Stimulated activated memory B cell treated with anti-CD40 and anti-IgM and Interleukin-4, amounts not matched to agents 10 μg/mL and 1 μg/mL and 100 μg/mL, for 72 hours (primary cell): ENCODE results near the gene RNF217.
"Not testable (repeated sequence)": the region's sequence is repeated elsewhere in the genome, so short reads cannot be mapped to it uniquely, and the experiment has no call there.

Experiments
- ATAC-seq: fragments of 150-1000 bp; cut with Tn5 transposase; 2 replicates; pipeline ENCODE4 v1.10.0; 2021
- H3K27ac Mint-ChIP-seq: one replicate; pipeline ENCODE4 v1.8.0; 2022; ENCODE audit warnings: mild to moderate bottlenecking, mixed read lengths
- H3K27me3 Mint-ChIP-seq: one replicate; pipeline ENCODE4 v1.8.0; 2022; ENCODE audit warnings: mixed read lengths
- H3K36me3 Mint-ChIP-seq: one replicate; pipeline ENCODE4 v1.8.0; 2022; ENCODE audit warnings: mixed read lengths
- H3K4me1 Mint-ChIP-seq: one replicate; pipeline ENCODE4 v1.8.0; 2022; ENCODE audit warnings: mixed read lengths
- H3K4me3 Mint-ChIP-seq: one replicate; pipeline ENCODE4 v1.8.0; 2022; ENCODE audit warnings: mild to moderate bottlenecking, moderate library complexity, mixed read lengths
- H3K9me3 Mint-ChIP-seq: one replicate; pipeline ENCODE4 v1.8.0; 2022; ENCODE audit warnings: mixed read lengths

RNF217 gene

GRCh38 chr6:124958149-124958548 lies 4.1 kb upstream of the RNF217 start:
- Mint-ChIP-seq H3K27ac (no peak overlapping the region), H3K27me3 (peaks cover 16% of the 10 kb centered on the region), H3K4me3 (no peak overlapping the region), H3K9me3 (peaks cover 10% of the 10 kb centered on the region), H3K4me1 (peaks cover 2% of the 10 kb centered on the region), H3K36me3 (no peaks in the 10 kb centered on the region)
- no peak for ATAC-seq

DNA sequence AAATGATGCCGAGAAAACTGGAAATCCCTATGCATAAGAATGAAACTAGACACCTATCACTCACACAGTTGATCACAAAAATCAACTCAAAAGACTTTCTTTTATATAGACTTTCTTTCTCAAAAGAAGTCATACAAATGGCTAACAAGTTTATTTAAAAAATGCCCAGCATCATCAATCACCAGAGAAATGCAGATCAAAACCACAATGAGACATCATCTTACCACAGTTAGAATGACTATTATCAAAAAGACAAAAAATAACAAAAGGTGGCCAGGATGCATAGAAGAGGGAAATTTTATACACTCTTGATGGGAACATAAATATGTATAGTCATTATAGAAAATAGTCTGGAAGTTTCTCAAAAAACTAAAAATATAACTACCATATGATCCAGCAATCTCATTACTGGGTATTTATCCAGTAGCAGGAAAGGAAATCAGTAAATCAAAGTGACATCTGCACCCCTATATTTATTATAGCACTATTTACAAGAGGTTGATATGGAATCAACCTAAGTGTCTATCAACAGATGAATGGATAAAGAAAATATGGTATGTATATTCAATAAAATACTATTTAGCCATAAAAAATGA lies 3.4 kb upstream of the RNF217 start:
- ATAC-seq: no peak
- Mint-ChIP-seq H3K36me3 (no peaks in the 10 kb centered on the region), H3K27ac (no peak overlapping the region), H3K4me3 (no peak overlapping the region), H3K27me3 (peaks cover 24% of the 10 kb centered on the region), H3K9me3 (peaks cover 12% of the 10 kb centered on the region), H3K4me1 (peaks cover 7% of the 10 kb centered on the region)

DNA sequence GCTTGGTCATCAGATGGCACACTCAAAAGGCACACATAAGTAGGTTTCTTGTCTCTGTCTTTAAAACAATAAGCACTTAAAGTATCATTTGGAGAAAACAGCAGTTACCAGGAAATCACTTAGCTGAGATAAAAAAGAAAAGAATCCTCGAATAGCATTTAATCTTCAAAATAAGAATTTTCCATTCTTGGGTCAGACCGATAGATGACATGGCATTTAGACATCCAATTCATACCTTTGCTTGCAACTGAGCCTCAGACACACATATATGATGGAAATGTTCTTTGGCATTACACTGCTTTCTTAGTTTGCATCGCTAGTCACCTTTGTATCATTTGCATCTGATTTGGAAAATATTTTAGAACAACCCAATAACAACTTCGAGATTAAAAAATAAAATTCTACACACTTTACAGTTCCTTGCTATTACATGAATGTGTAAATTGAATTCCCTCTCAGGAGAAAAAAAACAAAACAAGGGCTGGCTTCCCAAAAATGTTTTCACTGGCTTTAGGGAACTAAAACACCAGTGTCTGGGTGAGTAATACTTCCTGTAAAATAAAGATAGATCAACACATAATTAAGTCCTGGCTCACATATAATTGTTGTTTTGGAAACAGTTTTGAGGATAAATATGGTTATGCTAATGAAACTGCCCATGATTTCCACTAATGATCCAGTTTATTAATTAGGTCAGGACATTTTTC lies 1.3 kb upstream of the RNF217 start:
- H3K27me3 Mint-ChIP-seq: peaks cover 24% of the 10 kb centered on the region
- H3K27ac Mint-ChIP-seq: no peak overlapping the region
- no peak overlapping the region for H3K4me3 Mint-ChIP-seq

GRCh38 chr6:124961464-124961776 lies 817 bp upstream of the RNF217 start:
- H3K27ac Mint-ChIP-seq: no peak overlapping the region

More for the DNA sequence above, 1.3 kb upstream of the RNF217 start:
- peaks cover 7% of the 10 kb centered on the region for H3K4me1 Mint-ChIP-seq
- no peak for ATAC-seq
- H3K36me3 Mint-ChIP-seq: no peaks in the 10 kb centered on the region
- peaks cover 12% of the 10 kb centered on the region for H3K9me3 Mint-ChIP-seq

DNA sequence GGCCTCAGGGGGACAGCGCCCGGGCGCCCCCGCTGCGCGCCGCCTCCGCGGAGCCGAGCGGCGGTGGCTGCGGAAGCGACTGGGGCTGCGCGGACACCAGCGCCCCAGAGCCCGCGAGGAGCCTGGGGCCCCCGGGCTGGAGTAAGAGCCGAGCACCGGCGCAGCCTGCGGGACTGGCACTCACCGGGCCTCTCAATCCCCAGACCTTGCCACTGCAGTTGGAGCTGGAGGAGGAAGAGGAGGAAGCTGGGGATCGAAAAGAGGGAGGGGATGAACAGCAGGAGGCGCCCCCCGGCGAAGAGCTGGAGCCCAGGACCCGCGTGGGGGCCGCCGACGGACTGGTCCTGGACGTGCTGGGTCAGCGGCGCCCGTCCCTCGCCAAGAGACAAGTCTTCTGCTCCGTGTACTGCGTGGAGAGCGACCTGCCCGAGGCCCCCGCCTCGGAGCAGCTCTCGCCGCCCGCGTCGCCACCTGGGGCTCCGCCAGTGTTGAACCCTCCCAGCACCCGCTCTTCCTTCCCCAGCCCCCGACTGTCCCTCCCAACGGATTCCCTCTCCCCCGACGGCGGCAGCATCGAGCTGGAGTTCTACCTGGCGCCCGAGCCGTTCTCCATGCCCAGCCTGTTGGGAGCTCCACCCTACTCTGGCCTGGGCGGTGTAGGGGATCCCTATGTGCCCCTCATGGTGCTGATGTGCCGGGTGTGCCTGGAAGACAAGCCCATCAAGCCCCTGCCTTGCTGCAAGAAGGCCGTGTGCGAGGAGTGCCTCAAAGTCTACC lies 590 bp downstream of the RNF217 start:
- peaks cover 7% of the 10 kb centered on the region for H3K4me1 Mint-ChIP-seq
- ATAC-seq: peak; percentile 14
- H3K4me3 Mint-ChIP-seq: peak overlapping the region; percentile 5
- peaks cover 24% of the 10 kb centered on the region for H3K27me3 Mint-ChIP-seq
- peaks cover 8% of the 10 kb centered on the region for H3K9me3 Mint-ChIP-seq
- no peaks in the 10 kb centered on the region for H3K36me3 Mint-ChIP-seq
- no peak overlapping the region for H3K27ac Mint-ChIP-seq

More at GRCh38 chr6:124961464-124961776, 817 bp upstream of the RNF217 start:
- Mint-ChIP-seq H3K9me3 (peaks cover 12% of the 10 kb centered on the region), H3K27me3 (peaks cover 24% of the 10 kb centered on the region), H3K36me3 (no peaks in the 10 kb centered on the region), H3K4me1 (peaks cover 7% of the 10 kb centered on the region), H3K4me3 (no peak overlapping the region)
- no peak for ATAC-seq

DNA sequence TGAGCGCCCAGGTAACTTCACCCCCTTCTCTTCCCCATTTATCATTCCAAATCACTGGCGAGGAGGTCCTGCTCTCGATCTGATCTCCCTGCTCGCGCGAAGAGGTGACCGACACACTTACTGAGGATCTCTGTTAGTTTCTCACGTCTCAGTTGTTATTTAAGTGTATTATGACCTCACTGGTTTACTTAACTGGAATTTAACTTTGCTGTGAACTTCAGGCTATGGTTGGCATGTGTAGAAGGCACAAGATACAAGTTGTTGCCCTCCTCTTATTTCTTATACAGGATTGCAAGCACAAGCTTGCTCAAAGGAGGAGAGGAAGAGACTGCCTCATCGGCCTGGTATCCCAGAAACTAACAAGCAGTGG lies 1.2 kb downstream of the RNF217 start:
- H3K4me3 Mint-ChIP-seq: peak overlapping the region; percentile 5
- peaks cover 5% of the 10 kb centered on the region for H3K9me3 Mint-ChIP-seq
- H3K27me3 Mint-ChIP-seq: peaks cover 24% of the 10 kb centered on the region
- no peaks in the 10 kb centered on the region for H3K36me3 Mint-ChIP-seq
- no peak overlapping the region for H3K27ac Mint-ChIP-seq
- peaks cover 7% of the 10 kb centered on the region for H3K4me1 Mint-ChIP-seq
- no peak for ATAC-seq

- Mint-ChIP-seq H3K27ac (no peak overlapping the region), H3K36me3 (no peaks in the 10 kb centered on the region), H3K9me3 (peaks cover 5% of the 10 kb centered on the region), H3K4me3 (no peak overlapping the region), H3K4me1 (peaks cover 7% of the 10 kb centered on the region), H3K27me3 (peaks cover 24% of the 10 kb centered on the region)
- no peak for ATAC-seq
Observed at GRCh38 chr6:124963831-124964763, 1.9 kb downstream of the RNF217 start.

GRCh38 chr6:124964764-124965105 lies 2.5 kb downstream of the RNF217 start:
- ATAC-seq: no peak
- Mint-ChIP-seq H3K9me3 (peaks cover 3% of the 10 kb centered on the region), H3K4me1 (peaks cover 7% of the 10 kb centered on the region), H3K36me3 (no peaks in the 10 kb centered on the region), H3K27me3 (peaks cover 24% of the 10 kb centered on the region), H3K27ac (no peak overlapping the region), H3K4me3 (no peak overlapping the region)

DNA sequence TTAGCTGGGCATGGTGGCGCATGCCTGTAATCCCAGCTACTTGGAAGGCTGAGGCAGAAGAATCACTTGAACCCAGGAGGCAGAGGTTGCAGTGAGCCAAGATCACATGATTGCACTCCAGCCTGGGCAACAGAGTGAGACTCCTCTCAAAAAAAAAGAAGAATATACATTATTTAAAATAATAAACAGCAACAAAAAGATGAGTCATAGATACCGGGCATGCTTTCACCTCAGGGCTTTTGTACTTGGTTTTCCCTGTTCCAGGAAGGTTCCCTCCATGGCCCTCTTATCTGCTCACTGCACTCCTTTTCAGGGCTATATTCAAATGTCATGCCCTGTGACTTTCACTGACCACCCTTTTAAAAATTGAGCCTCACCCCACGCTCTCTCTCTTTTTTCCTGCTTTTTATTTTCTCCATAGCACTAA lies 3.2 kb downstream of the RNF217 start:
- H3K27me3 Mint-ChIP-seq: peaks cover 24% of the 10 kb centered on the region
- ATAC-seq, H3K4me3 Mint-ChIP-seq: not testable (repeated sequence)

GRCh38 chr6:124967444-124967843 lies 5.2 kb downstream of the RNF217 start:
- peaks cover 7% of the 10 kb centered on the region for H3K4me1 Mint-ChIP-seq
- no peak overlapping the region for H3K27ac Mint-ChIP-seq
- H3K9me3 Mint-ChIP-seq: peaks cover 5% of the 10 kb centered on the region
- no peaks in the 10 kb centered on the region for H3K36me3 Mint-ChIP-seq
- peaks cover 13% of the 10 kb centered on the region for H3K27me3 Mint-ChIP-seq
- no peak overlapping the region for H3K4me3 Mint-ChIP-seq
- no peak for ATAC-seq

More for the DNA sequence above, 3.2 kb downstream of the RNF217 start:
- H3K4me1 Mint-ChIP-seq, H3K36me3 Mint-ChIP-seq, H3K9me3 Mint-ChIP-seq, H3K27ac Mint-ChIP-seq: not testable (repeated sequence)

- no peak overlapping the region for H3K4me3 Mint-ChIP-seq
- H3K27ac Mint-ChIP-seq: no peak overlapping the region
- ATAC-seq: no peak
- H3K9me3 Mint-ChIP-seq: peaks cover 4% of the 10 kb centered on the region
- peaks cover 6% of the 10 kb centered on the region for H3K27me3 Mint-ChIP-seq
- no peaks in the 10 kb centered on the region for H3K36me3 Mint-ChIP-seq
- peaks cover 2% of the 10 kb centered on the region for H3K4me1 Mint-ChIP-seq
Observed at GRCh38 chr6:124968401-124968800, 6.2 kb downstream of the RNF217 start.

GRCh38 chr6:124970243-124970642 lies 8.0 kb downstream of the RNF217 start:
- no peak for ATAC-seq
- H3K36me3 Mint-ChIP-seq: no peaks in the 10 kb centered on the region
- no peaks in the 10 kb centered on the region for H3K4me1 Mint-ChIP-seq
- no peak overlapping the region for H3K4me3 Mint-ChIP-seq
- no peak overlapping the region for H3K27ac Mint-ChIP-seq
- peaks cover 3% of the 10 kb centered on the region for H3K9me3 Mint-ChIP-seq
- no peaks in the 10 kb centered on the region for H3K27me3 Mint-ChIP-seq

DNA sequence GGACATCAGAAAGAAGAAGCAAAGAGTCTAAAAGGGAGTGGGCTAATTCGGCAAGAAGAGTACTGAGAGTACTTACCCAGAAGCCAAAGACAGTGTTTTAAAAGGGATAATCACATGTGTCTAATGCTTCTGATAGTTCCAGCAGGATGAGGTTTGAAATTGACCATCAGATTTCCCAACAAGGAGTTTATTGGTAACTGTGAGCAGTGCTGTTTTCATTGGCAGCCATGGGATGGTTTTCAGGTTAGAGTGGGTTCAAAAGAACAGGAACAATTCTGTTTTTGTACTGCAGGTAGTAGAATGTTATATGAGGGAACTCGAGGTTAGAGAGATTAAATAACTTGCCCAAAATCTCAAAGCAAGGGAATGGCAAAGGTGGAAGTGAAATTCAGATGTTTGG lies 8.5 kb downstream of the RNF217 start:
- ATAC-seq: no peak
- H3K9me3 Mint-ChIP-seq: peaks cover 3% of the 10 kb centered on the region
- no peaks in the 10 kb centered on the region for H3K4me1 Mint-ChIP-seq
- no peak overlapping the region for H3K4me3 Mint-ChIP-seq
- no peak overlapping the region for H3K27ac Mint-ChIP-seq
- H3K27me3 Mint-ChIP-seq: no peaks in the 10 kb centered on the region
- H3K36me3 Mint-ChIP-seq: no peaks in the 10 kb centered on the region

- Mint-ChIP-seq H3K4me1 (no peaks in the 10 kb centered on the region), H3K27me3 (no peaks in the 10 kb centered on the region), H3K36me3 (no peaks in the 10 kb centered on the region), H3K27ac (no peak overlapping the region), H3K4me3 (no peak overlapping the region), H3K9me3 (peaks cover 3% of the 10 kb centered on the region)
- no peak for ATAC-seq
Observed at GRCh38 chr6:124973780-124974179, 11.5 kb downstream of the RNF217 start.

GRCh38 chr6:124974771-124975377 lies 12.6 kb downstream of the RNF217 start:
- Mint-ChIP-seq H3K27me3 (no peaks in the 10 kb centered on the region), H3K27ac (no peak overlapping the region), H3K4me3 (no peak overlapping the region), H3K36me3 (no peaks in the 10 kb centered on the region), H3K4me1 (no peaks in the 10 kb centered on the region), H3K9me3 (peaks cover 8% of the 10 kb centered on the region)
- ATAC-seq: no peak
